Activated CD4-positive, alpha-beta T cell treated with anti-CD3 and anti-CD28 coated beads, Interleukin-2, Interleukin-6, amounts not matched to agents 100 ng/mL and 50 ng/mL, durations not matched to agents 16 hours and 8 hours (primary cell): Measurements from ENCODE around the gene HCAR1.
"Not testable (repeated sequence)": the region's sequence is repeated elsewhere in the genome, so short reads cannot be mapped to it uniquely, and the experiment has no call there.

Source experiments
- DNase-seq: peaks from one replicate; pipeline ENCODE4 v3.0.0-alpha.2; 2020

Gene HCAR1, protein sequence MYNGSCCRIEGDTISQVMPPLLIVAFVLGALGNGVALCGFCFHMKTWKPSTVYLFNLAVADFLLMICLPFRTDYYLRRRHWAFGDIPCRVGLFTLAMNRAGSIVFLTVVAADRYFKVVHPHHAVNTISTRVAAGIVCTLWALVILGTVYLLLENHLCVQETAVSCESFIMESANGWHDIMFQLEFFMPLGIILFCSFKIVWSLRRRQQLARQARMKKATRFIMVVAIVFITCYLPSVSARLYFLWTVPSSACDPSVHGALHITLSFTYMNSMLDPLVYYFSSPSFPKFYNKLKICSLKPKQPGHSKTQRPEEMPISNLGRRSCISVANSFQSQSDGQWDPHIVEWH

DNA sequence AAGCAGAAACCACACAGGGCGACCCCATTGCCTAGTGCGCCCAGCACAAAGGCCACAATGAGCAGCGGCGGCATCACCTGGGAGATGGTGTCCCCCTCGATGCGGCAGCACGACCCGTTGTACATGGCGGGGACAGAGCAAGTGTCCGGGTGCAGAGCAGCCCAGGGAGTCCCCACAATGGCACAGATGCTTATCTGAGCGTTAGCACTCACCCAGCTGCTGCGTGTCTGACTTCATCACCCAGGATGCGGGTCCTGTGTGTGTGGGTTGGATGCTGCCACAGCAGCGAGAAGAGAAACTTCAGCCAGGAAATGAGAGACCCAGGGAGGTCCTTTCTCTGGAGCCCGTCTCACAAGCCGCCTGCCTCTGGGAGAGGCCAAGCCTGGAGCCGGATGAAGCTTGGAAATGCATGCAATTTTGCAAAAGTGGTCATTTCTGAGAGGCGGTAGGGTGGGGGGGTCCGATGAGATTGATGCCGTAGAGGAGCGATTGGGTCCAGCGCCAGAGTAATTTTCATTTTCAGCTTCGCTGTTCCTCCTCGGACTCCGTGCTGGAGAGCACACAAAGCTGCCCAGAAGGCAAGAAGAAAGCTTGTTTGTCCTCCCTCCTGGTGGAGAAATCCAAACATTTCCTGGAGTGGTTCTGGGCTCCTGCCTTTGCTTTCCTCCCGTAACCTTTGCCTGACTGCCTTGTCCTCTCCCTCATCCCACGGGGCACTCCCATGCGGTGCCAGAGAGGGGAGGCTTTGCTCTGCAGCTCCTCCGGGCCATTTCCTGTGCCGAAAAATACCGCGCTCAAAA, at the start of gene HCAR1:
Gene HCAR1 (minus strand): TSS at position 630 of the 800 bp plus-strand sequence. CDS start 505 bp downstream, at position 125.
- DNase-seq = peak; percentile 87

DNA sequence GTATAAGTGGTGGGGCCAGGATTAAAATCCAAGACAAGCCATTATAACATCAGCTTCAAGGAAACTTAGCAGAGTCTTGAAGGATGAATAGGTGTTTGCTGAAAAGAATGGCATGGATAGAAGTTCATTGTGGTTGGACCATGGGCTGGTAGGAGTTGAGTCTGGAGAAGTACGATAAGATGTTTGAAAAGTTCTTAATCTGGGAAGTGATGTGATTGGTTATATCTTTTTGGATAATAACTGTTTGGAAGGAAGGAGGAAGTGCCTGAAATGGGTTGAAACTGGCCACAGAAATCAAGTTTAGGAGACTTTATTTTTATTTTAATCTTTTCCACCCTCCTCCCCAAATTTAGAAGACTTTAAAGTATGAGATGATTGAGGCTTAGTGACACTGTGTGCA, 26.9 kb upstream of the HCAR1 start:
- DNase-seq = no peak

DNA sequence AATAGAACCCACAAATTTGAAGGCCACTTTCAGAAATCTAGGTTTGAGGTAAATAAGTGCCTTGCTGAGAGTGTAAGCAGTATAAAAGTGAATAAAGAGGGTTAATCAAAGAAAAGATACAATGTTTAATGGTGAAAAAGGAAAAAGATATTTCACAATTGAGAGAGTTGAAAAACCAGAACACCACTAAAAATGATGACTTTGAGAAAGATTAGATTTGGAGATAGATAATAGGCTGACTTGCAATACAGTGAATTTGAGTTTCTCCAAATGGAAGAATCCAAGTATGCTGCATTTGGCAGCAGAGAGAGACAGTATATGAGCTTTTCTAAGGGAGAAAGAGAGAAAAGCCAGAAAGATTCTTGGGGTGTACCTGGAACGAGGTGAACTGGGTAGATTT, 24.1 kb upstream of the HCAR1 start:
- no peak for DNase-seq

DNA sequence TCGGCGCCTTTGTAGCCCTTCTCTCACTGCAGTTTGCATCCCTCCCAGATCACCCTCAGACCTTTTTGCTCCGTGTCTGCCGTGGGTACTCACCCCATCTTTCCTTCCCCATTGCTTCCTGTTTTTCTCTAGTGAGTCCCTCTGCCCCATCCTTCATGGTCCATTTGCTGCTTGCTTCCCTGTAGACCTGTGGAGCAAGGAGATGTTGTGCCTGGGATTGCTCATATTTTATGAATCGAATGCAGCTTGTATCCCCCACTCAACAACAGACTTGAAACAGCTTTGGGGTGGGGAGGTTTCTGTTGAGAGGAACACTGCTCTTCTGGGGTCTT, 22.6 kb upstream of the HCAR1 start:
- no peak for DNase-seq

DNA sequence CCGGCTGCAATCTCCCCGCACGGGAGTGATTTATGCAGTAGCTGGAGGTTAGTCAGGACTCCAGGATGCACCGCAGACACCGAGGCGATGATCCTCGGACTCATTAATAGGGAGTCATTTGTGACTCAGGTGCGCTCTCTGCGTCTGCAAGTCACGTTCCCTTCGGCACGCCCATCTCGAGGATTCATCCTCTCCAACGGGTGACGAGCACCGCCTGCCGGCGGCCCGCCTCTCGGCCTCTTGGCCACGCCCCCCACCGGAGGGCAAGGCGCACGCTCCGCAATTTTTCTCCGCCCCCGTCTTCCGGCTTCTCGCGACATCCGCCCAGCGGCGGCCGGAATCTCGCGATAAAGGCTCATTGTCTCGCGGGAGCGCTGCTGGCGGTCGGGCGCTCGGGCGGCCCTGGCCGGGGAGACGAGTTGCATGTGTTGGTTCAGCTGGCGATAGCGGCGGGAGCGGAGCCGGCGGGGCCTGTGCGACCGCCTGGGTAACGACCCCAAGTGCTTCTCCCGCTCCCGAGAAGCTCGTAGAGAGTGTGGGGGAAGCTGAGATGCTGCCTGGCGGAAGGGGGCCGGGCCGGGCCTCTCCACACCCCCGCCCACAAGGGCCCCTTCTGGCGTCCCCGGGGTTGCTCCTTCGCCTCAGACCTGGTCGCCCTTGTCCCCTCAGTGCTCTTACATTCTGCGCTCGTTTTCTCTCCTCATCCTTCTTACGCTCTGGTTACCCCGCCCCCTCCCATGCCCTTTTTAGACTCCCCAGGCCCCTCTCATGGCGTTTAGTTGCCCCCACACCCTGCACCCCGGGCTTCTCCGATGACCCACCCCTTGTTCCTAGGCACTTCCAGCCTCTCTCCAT, 22.0 kb upstream of the HCAR1 start, which contains the start of gene DENR:
Gene DENR (plus strand): TSS at position 361 of the 855 bp plus-strand sequence. CDS start 878 bp downstream, outside the sequence.
- DNase-seq = peak; percentile 100

DNA sequence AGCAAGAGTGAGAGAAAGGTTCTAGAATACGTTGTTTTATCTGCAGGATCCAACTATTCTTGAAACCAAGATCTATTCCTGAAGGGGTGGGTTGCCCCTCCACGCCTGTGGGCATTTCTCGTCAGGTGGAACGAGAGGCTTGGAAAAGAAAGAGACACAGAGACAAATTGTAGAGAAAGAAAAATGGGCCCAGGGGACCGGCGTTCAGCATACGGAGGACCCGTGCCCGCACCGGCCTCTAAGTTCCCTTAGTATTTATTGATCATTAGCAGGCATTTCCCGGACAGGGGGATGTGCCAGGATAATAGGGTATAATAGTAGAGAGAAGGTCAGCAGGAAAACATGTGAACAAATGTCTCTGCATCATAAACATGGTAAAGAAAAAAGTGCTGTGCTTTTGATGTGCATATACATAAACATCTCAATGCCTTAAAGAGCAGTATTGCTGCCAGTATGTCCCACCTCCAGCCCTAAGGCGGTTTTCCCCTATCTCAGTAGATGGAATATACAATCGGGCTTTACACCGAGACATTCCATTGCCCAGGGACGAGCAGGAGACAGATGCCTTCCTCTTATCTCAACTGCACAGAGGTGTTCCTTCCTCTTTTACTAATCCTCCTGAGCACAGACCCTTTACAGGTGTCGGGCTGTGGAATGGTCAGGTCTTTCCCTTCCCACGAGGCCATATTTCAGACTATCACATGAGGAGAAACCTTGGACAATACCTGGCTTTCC, 20.3 kb upstream of the HCAR1 start:
- DNase-seq = not testable (repeated sequence)

DNA sequence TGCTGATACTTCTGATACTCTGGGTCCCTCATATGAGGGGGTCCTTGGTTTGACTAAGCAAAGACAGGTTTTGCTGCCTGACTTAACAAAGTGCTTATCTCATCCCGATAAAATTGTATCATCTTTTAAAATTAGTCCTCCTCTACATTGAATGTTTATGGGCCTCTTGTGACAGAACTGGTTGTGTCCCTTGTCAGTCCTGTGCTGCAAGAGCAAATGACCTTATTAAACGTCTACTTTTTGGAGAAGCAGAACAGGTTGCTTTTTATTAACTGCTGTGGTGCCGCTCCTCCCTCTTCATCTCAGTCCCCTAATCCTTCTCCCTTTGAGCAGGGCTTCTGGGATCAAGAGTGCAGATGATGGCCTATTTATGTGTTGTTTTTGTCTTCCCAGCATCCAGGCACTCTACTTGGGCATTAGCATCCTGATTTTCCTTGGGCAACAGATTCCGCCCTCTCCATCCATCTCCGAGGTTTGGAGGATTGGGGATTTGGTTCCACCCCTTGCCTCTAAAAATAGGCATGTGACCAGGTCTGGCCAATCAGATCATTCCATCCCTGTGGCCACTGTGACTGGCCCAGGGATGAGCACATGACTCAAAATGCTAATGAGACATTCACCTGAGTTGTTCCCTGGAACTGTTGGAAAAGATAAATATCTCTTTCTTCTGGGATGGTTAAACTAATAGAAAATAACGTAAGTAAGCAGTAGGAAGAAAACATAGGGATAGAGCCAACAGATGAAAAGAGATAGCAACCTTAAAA, 19.1 kb upstream of the HCAR1 start:
- no peak for DNase-seq

DNA sequence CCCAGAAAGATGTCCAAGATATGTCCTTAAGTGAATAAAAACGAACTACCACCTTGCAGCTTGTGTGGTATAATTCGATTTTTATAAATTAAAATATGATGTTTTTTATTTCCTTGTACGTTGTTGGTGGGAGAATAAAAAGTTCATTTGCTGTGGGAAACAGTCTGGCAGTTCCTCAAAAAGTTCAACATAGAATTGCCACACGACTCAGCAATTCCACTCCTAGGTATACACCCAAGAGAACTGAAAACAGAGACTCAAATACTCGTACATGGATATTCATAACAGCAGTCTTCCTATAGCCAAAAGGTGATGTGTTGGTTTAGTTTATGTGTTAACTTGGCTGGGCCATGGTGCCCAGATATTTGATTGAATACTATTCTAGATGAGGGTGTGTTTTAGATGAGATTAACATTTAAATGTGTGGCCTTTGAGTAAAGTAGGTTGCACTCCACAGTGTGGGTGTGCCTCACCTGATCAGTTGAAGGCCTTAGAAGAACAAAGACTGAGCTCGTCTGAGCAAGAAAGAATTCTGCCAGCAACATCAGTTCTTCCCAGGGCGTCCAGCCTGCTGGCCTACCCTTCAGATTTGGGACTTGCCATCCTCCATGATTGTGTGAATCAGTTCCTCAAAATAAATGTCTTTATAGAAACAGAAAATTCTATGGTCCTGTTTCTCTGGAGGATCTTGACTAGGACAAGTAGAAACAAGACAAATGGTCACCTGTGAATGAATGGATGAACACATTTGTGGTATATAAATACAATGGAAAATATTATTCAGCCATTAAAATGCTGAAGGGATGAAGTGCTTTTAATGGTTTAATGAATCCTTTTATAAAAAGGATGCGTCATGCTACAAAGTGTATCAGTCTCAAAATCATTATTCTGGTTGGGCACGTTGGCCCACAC, 16.8 kb upstream of the HCAR1 start:
- no peak for DNase-seq

DNA sequence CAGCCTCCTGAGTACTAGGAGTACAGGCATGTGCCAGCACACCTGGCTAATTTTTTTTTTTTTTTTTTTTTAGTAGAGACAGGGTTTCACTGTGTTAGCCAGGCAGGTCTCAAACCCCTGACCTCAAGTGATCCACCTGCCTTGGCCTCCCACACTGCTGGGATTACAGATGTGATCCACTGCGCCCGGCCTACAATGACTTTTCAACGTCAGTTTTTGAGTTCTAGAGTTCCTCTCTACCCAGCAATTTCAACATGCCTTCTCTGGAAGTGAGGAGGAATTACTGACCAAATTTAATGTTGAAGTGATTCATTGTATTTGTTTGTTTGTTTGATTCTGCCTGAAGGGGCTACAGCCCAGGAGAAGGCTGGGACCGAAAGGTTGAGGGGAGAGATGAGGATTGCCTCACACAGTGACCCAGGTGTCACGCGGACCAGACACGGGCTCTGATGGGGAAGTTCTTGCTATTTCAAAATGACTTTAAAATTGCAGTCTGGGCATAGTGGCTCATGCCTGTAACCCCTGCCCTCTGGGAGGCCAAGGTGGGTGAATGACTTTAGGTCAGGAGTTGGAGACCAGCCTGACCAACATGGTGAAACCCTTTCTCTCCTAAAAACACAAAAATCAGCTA, 13.4 kb upstream of the HCAR1 start:
- DNase-seq = no peak

DNA sequence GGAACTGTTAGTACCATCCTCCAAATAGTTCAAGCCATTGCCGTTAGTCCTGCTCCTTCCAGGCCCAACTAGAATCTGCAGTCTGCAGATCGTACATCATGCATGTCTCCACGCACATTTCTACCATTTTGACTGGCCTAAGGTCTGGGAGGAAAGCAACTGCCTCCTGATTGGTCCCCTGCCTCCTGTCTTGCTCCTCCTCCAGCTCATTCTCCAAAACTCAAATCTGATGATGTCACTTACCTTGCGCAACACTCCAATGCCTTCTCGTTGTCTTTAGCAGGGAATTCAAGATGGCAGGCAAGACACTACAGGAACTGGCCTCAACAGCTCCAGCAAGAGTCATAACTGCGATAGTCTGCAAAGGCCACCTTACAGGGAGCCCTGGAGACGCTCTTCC, 9.7 kb upstream of the HCAR1 start:
- no peak for DNase-seq

DNA sequence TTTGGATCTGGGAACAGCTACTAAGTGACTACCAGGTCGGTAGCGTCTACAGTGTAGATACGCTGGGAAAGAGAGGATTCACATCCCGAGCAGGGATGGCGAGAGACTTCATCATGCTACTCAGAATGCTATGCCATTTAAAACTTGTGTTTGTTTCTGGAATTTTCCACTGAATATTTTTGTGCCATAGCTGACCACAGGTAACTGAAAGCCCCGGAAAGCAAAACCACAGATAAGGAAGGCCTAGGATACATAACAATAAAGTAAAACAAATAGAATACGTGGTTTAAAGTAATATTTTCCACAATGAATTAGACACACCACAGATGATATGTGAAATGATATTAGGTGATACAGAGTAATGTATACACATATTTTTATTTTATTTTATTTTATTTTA, 7.9 kb upstream of the HCAR1 start:
- no peak for DNase-seq

DNA sequence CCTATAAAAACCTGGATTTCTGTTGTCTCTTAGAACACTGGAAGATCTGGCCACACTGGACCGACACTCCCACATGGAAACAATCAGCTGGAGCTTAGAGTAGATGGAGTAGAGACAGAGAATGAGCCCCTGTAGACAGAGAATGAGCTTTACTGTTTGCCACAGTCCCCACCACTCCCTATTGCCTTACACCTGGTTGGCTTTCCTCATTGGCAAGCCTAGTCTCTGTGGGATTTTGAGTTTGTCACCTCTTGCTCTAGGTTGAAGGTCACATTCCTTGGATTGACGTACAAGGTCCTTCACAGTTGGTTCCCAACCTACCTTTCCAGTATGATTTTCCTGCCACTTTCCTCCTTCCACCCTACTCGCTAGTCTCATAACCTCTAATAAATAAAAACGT, 2.0 kb upstream of the HCAR1 start:
- DNase-seq = no peak

DNA sequence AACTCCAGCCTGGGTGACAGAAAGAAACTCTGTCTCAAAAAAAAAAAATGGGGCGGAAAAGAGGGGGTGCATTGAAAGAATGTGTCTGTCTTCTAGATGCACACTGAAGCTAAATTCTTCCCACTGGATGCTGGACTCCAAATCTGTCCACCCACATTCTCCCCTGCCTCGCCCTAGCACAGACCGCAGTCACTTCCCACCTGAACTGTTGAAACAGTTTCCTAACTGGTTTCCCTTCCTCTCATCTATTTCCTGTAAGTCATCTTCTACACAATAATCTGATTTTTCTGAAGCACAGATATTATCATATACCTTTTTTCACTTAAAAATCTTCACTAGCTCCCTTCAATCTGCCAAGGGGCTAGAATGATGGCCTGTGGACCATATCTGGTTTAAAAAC, 1.5 kb upstream of the HCAR1 start:
- peak; percentile 58 for DNase-seq

DNA sequence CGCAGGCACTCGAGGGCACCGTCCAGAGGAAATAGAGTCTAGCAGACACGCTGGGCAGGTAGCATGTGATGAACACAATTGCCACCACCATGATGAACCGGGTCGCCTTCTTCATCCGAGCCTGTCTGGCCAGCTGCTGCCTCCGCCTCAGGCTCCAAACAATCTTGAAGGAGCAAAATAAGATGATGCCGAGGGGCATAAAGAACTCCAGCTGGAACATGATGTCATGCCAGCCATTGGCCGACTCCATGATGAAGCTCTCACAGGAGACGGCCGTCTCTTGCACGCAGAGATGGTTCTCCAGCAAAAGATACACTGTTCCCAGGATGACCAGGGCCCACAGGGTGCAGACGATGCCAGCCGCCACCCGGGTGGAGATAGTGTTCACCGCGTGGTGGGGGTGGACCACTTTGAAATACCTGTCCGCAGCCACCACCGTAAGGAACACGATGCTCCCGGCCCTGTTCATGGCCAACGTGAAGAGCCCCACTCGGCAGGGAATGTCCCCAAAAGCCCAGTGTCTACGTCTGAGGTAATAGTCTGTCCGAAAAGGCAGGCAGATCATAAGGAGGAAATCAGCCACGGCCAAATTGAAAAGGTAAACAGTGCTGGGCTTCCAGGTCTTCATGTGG, 945 bp downstream of the HCAR1 start:
- no peak for DNase-seq

DNA sequence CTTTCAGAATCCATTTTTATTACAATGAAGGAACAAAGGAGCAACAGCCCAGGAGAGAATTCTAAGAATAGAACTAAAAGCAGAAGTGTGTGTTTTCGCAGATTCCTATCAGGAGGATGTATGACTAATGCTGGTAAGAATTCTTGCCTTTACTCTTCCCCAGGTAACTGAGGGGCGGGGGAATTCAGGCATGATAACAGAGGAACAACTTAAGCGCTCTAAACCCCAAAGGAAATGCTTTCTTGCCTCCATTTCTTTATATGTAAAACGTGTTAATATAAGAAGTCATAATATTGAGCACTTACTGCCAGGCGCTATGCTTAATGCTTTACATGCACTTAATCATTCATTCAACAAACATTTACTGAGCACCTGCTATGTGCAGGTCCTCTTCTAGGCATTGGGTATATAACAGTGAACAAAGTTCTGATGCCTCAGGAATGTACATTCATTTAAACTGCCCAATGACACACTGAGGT, 4.5 kb downstream of the HCAR1 start:
- peak; percentile 70 for DNase-seq

DNA sequence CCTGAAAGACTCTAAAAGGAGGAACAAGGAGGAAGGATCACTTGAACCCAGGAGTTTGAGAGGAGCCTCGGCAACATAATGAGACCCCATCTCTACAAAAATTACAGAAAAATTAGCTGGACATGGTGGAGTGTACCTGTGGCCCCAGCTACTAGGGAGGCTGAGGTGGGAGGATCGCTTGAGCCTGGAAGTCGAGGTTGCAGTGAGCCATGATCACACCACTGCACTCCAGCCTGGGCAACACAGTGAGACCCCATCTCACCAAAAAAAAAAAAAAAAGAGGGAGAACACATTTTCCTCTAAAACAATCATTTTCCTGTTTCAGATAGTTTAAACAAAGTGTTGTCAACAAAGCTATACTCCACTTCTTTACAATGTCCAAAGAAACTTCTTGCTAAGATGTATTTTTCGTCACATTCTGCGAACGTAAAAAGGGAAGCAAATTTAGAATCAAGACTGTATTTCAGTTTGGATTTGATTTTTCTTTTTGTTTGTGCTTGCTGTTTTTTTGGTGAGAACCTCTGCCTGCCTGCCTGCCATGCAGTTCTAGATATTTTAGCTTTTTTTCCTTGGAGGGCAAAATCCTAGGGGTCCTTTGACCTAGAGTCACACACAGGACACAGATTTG, 5.1 kb downstream of the HCAR1 start:
- DNase-seq = no peak

DNA sequence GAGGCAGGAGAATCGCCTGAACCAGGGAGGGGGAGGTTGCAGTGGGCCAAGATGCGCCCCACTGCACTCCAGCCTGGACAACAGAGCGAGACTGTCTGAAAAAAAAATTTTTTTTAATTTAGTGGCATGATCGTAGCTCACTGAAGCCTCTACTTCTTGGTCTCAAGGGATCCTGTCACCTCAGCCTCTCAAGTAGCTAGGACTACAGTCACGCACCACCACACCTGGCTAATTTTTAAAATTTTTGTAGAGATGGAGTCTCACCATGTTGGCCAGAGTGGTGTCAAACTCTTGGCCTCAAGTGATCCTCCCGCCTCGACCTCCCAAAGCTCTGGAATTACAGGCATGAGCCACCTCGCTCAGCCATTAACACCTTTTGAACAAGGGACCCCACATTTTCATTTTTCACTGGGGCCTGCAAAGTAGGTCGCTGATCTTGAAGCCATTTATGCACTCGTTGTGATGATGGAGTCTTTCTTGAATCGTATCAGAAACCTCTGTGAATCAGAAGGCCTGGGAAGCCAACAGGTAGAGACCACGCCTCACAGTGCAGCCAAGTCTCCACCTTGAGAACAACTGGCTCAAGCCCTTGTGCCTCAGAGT, 5.9 kb downstream of the HCAR1 start:
- DNase-seq = no peak

DNA sequence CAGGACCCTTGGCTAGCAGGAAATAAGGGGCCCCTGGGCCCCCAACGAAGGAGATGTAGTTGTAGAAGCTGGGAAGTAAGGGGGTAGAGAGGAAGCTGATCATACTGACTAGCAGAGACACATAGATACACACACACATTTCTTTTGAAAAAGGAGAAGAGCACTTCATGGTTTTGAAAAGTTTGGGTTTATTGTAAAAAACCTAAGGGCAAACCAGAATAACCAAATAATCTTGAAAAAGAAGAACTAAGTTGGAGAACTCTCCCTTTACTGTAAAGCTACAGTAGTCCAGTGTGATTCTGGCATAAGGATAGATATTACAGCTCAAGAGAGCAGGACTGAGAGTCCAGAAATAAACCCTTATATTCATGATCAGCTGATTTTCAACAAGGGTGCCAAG, 8.3 kb downstream of the HCAR1 start:
- no peak for DNase-seq
